GM12872 (cell line): ENCODE results near the gene ANXA10.

ENCODE experiments used
- TF ChIP-seq, protein P1 (sequence below): IDR thresholded peaks from 3 replicates; pipeline ENCODE4 v1.5.1; 2011; ENCODE audit warnings: low read depth, mild to moderate bottlenecking, low read length, moderate library complexity; ENCODE audit not compliant: insufficient read depth

Gene ANXA10, protein sequence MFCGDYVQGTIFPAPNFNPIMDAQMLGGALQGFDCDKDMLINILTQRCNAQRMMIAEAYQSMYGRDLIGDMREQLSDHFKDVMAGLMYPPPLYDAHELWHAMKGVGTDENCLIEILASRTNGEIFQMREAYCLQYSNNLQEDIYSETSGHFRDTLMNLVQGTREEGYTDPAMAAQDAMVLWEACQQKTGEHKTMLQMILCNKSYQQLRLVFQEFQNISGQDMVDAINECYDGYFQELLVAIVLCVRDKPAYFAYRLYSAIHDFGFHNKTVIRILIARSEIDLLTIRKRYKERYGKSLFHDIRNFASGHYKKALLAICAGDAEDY

DNA sequence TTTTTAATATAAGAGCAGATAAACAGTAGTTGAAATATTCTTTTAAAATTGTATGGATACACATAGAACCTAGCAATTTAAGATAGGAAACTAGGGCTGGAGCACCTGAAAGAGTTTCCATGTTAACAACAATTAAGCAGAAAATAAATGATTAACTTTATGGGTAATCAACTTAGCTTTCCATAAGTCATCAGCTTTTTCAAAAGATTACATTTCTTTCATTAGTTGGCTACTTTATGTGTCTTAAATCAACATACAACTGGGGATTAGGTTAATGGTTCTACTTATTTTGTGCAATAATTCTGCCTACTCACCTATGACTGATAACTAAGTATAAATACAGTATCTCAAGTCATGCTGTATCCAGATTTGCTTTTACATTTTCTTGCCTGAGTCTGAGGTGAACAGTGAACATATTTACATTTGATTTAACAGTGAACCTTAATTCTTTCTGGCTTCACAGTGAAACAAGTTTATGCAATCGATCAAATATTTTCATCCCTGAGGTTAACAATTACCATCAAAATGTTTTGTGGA, at the start of gene ANXA10:
Gene ANXA10, plus strand, starts transcription at position 362 of the 537 bp plus-strand sequence. Its CDS starts 164 bp downstream, at position 526.
- TF ChIP-seq, protein P1, sequence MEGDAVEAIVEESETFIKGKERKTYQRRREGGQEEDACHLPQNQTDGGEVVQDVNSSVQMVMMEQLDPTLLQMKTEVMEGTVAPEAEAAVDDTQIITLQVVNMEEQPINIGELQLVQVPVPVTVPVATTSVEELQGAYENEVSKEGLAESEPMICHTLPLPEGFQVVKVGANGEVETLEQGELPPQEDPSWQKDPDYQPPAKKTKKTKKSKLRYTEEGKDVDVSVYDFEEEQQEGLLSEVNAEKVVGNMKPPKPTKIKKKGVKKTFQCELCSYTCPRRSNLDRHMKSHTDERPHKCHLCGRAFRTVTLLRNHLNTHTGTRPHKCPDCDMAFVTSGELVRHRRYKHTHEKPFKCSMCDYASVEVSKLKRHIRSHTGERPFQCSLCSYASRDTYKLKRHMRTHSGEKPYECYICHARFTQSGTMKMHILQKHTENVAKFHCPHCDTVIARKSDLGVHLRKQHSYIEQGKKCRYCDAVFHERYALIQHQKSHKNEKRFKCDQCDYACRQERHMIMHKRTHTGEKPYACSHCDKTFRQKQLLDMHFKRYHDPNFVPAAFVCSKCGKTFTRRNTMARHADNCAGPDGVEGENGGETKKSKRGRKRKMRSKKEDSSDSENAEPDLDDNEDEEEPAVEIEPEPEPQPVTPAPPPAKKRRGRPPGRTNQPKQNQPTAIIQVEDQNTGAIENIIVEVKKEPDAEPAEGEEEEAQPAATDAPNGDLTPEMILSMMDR = no peak

DNA sequence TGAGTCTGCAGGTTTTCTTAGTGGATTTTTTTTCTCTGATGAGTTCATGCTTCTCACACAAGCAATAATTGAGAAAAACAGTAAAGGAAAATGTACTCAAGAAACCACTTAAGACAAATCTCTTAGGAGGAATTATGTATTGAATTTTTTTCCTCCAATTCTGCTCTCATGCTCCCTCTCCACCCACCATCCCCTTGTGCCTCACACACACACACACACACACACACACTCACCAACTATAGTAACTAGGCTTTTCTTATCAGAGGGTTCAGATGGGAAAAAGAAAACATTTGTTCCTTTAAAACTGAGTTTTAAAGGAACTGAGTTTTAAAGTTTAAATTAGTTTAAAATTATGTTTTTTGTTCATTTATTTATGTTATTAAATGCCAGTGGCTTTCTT, 47.0 kb upstream of the ANXA10 start:
- TF ChIP-seq, protein P1 = no peak

DNA sequence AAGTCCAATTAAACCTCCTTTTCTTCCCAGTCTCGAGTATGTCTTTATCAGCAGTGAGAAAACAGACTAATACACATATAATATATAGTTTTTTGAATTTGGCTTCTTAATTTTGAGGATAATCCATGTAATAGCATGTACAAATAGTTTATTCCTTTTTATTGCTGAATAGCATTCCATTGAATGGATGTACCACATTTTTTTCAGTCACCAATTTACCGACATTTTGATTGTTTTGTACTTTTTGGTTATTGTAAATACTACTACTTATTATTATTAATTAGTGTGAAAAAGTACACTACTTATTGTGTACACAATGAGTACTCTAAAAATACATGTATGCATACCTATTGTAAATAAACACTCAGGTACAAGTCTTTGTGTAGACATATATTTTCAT, 42.3 kb upstream of the ANXA10 start:
- TF ChIP-seq, protein P1 = no peak

DNA sequence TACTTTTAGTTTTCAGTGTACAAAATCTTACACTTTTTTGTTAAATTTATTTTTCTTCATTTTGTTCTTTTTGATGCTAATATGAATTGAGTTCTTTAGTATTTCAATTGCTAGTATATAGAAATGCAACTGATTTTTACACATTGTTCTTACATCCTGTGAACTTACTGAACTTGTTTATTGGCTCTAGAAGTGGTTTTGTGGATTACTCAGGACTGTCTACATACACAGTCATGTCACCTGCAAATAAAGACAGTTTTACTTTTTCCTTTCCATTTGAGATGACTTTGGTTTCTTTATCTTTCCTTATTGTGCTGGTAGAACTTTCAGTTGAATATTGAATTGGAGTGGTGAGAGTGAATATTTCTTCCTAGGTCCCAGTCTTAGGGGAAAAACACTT, 40.8 kb upstream of the ANXA10 start:
- TF ChIP-seq, protein P1 = no peak

DNA sequence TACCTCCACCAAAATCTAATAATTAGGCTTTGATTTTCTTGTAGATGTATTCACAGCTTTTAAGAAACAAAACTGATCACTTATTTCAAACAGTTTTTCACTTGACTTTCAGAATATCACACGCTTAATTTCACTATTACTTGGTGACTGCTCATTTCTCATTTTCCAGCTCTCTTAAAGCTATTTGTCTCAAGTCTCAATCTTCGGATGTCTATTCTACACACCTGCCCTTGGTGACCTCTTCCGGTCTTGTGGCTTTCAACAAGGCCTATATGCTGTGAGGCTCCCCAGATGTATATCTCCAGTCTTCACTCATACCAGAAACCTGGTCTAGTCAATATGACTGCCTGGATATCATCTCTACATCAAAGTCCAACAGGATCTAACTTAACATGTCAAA, 34.9 kb upstream of the ANXA10 start:
- TF ChIP-seq, protein P1 = no peak

DNA sequence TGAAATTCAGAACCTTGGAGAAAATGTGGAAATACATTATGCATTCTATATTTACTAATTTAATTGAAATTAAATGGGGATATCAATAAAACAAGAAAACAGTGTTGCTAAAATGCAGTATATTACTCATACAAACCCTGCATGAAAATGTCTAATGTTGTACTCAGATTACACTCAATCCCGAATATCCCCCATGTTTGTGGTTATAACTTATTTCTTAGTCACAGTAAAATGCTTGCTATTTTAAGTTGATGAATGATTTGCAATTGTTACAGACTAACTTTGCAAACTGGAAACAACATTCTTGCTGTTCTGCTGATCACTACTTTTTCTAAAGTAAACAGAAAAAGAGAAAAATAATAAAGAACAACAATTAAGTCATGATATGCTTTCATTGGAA, 33.1 kb upstream of the ANXA10 start:
- TF ChIP-seq, protein P1 = no peak

DNA sequence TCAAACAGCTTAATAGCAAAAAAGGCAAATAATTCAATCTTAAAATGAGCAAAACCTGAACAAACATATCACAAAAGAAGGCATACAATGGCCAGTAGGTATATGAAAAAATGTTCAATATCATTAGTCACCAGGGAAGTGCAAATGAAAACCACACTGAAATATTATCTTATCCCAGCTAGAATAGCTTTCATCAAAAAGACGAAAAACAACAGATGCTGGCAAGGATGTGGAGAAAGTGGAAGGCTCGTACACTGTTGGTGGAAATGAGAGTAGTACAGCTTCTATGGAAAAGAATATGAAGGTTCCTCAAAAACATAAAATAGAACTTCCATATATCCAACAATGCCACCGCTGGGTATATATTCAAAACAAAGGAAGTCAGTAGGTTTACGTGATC, 29.3 kb upstream of the ANXA10 start:
- TF ChIP-seq, protein P1 = no peak
